GM19099 (cell line): ENCODE measurements around the gene CRTC1.

Source experiments
- POLR2A ChIP-seq: IDR thresholded peaks from 3 replicates; pipeline ENCODE4 v1.6.1; 2011; ENCODE audit warnings: low read depth; ENCODE audit not compliant: insufficient read length; ENCODE audit errors: extremely low read depth

The CRTC1 gene

GRCh38 chr19:18738961-18739690 lies 55.6 kb downstream of the CRTC1 start:
- TF ChIP-seq POLR2A = no peak

GRCh38 chr19:18741124-18742121 lies 57.9 kb downstream of the CRTC1 start:
- no peak for TF ChIP-seq POLR2A

GRCh38 chr19:18742324-18742723 lies 58.8 kb downstream of the CRTC1 start:
- no peak for TF ChIP-seq POLR2A

DNA sequence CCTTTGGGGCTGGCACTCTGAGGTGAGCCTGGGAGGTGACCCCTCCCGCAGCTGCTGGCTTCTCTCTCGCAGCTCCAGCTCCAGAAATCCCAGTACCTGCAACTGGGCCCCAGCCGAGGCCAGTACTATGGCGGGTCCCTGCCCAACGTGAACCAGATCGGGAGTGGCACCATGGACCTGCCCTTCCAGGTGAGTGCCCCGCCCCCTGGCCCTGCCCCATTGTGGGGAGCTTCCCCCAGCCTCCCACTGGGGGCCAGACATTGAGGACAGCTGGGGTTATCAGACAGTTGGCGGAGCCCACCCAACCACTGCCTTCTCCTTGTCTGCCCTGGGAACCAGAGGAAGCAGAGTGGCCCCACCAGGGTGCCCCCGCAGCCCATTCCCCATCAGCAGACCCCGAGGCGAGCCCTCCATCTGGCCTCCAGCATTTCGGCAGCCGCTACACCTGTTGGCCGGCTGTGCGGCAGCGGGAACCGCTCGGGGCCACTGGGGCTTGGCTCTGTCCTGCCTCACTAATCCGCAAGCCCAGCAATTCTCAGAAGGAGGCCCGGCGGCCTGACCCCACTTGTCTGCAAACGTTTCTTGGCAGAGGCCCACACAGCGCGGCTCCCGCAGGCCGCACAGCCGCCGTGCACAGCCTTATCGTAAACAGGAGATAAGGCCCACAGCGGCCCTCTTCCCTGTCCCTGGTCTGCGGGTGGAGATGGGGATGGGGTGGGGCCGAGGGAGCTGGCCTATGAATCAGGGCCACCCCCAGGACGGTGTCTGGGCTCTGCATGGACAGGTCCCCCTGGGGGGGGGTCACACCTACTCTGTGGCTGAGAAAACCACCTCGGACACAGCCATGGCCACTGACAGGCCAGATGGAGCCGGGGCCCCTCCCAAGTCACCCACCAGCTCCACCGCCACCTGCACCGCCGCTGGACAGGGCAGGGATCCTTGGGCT lies 59.6 kb downstream of the CRTC1 start:
- TF ChIP-seq POLR2A = no peak

- TF ChIP-seq POLR2A = no peak
These were observed 60.4 kb downstream of the CRTC1 start for GRCh38 chr19:18743784-18744418.

DNA sequence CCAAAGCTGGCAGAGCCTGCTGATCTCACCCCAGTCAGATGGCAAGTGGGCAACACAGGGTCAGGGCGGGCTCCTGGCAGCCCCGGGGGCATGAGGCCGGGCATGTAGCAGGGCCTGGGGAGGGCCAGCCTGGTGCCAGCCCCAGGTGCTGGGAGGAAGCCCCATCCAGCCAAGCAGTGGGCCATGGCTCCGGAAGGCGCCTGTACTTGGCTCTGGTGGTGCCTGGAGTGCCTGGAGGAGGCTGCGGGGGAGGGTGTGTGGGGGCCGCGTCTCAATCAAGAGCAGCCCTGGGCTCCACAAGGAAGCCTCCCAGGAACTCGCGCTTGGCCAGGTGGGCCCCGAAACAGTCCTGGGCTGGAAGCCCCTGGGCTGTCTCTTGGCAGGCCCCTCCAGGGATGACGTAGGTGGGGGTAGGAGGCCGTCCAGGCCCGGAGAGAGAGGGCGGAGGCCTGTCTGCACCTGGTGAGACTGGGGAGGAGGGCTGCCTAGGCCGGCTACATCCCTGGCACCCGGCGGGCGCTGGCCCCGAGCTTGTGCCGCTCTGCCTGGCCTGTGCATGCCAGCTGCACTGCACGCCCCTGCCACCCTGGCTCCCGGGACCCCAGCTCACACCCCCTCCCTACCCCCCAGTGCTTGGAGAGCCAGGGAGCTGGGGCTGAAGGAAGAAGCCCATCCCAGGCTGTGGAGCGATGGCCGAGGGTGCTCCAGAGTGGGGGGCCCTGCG lies 61.7 kb downstream of the CRTC1 start:
- no peak for TF ChIP-seq POLR2A

GRCh38 chr19:18745931-18746330 lies 62.5 kb downstream of the CRTC1 start:
- TF ChIP-seq POLR2A = no peak

DNA sequence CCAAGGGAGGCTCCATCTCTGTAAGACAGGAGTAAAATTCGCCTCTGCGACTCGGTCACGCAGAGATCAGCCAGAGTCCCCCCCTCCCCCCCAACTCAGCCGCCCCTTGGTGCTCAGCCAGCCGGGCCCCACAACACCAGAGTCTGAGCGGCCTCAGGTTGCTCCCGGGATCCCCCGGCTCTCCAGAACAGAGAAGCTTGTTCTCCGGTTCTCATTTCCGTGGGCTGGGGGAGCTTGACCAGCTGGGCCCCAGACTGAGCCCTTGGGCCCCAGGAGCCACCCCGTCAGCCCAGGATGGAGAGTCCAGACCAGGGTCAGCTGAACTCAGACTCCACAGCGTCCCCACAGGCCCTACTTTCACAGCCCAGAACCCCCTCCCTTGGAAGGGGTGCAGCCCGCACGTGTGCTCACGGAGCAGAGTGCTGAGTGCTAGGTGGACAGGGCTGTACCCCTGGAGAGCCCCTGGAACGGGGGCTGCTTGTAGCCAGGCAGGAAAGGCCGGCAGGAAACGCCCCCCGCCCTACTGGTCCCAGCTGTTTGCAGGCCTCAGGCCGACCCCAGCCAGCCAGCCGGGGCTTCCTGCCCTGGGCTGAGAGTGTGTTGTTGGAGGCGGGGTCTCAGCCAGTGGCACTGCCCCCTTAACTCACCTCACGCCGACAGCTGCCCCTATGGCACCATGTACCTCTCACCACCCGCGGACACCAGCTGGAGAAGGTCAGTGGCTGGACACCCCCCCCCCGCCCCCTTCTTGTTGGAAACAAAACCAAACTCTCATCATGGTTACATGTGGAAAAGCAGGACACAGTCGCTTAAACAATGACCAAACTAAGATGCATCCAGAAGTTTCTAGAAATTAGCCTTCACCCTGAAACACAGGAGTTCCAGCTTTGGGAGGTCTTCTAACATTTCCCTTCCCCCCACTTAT lies 63.2 kb downstream of the CRTC1 start:
- TF ChIP-seq POLR2A = no peak

GRCh38 chr19:18749362-18750231 lies 66.1 kb downstream of the CRTC1 start:
- no peak for TF ChIP-seq POLR2A

- no peak for TF ChIP-seq POLR2A
These were observed 67.0 kb downstream of the CRTC1 start for GRCh38 chr19:18750295-18750970.

- TF ChIP-seq POLR2A = no peak
These were observed 68.1 kb downstream of the CRTC1 start for GRCh38 chr19:18751571-18751970.
